Heart right ventricle (tissue), 16 donors: ENCODE results near the gene KLF6. TPM values are rescaled to one million over a fixed set of nuclear protein-coding genes. Genes with fewer than 3 reads are reported as not detected.

Experiments
- ATAC-seq, 8 donors: fragments of 200-7000 bp; cut with Tn5 transposase; one replicate each; pipeline ENCODE4 v1.9.1; 2020; ENCODE audit warnings: mild to moderate bottlenecking in 8 of 8, moderate library complexity in 8 of 8, moderate number of reproducible peaks in 1 of 8
- DNase-seq, 2 donors: peaks; one replicate each; pipeline ENCODE4 v3.0.0-alpha.2; 2020
- H3K27ac ChIP-seq, 10 donors: fragments of 200-600 bp; sonication (generic) in 2 of 10; one replicate each; pipeline versions ENCODE4 v1.5.0 to v1.8.0; 2020 to 2022; ENCODE audit warnings: mild to moderate bottlenecking in 3 of 10
- H3K27me3 ChIP-seq, 7 donors: fragments of 200-600 bp; one replicate each; pipeline ENCODE4 v1.8.0; 2021 to 2022; ENCODE audit warnings: mild to moderate bottlenecking in 2 of 7
- H3K36me3 ChIP-seq, 9 donors: fragments of 200-600 bp; sonication (generic) in 1 of 9; one replicate each; pipeline versions ENCODE4 v1.5.0 to v1.8.0; 2020 to 2022; ENCODE audit warnings: mild to moderate bottlenecking in 2 of 9
- H3K4me1 ChIP-seq, 9 donors: fragments of 200-600 bp; sonication (generic) in 1 of 9; one replicate each; pipeline versions ENCODE4 v1.5.0 to v1.8.0; 2020 to 2022; ENCODE audit warnings: mild to moderate bottlenecking in 4 of 9
- H3K4me3 ChIP-seq, 10 donors: fragments of 200-600 bp; sonication (generic) in 2 of 10; one replicate each; pipeline versions ENCODE4 v1.5.0 to v1.8.0; 2020 to 2022; ENCODE audit warnings: mild to moderate bottlenecking in 7 of 10, moderate library complexity in 2 of 10
- H3K9me3 ChIP-seq, 11 donors: fragments of 200-600 bp in 10 of 11; sonication (generic) in 2 of 11; one replicate each; pipeline versions ENCODE4 v1.5.0 to v1.8.0; 2013 to 2022; ENCODE audit warnings: mild to moderate bottlenecking in 2 of 11, control low read depth in 1 of 11, moderate library complexity in 1 of 11
- WGBS, 2 donors: extraction: QIAGEN DNeasy Blood & Tissue Kit; methylation state at CpG; one replicate each; pipeline ENCODE4 v1.1.7; 2013; ENCODE audit warnings: inconsistent platforms in 1 of 2; 5-methylcytosine and 5-hydroxymethylcytosine counted together
- intact Hi-C, 10 donors: fragments of 100-400 bp; cut with DNase I; formaldehyde crosslinking; loops; one replicate each; pipeline versions ENCODE4 v1.11.1 to v1.14.2; 2022
- polyA plus RNA-seq, 2 donors: library from polyadenylated mRNA; stranded (reverse); fragments of 200-250 nt; gene quantifications; one replicate each; pipeline ENCODE4 v1.2.3, GENCODE V29; 2013
- total RNA-seq, 10 donors: library from RNA; stranded (reverse); fragmentation: NEBNext Ultra II Directional in 3 of 10; extraction: Animal tissue kit (Norgen Biotek cat#: 25700) in 3 of 10; gene quantifications; one replicate each; pipeline versions ENCODE4 v1.2.1 to v1.2.4, GENCODE V29; 2021 to 2023
- TF ChIP-seq, protein P1 (sequence below), 9 donors: fragments of 200-600 bp; sonication (generic) in 2 of 9; IDR thresholded peaks; one replicate each; pipeline versions ENCODE4 v1.5.0 to v1.8.0; 2021 to 2022; ENCODE audit warnings: antibody characterized with exemption in 9 of 9, mild to moderate bottlenecking in 5 of 9, moderate library complexity in 1 of 9
- donor health status: Arrhythmogenic right ventricular cardiomyopathy.
- donor health status: ischemic (EF 13 %, LVEDD 7.1; RV severe dilation, severe dysfunction).
- donor health status: healthy with polysubstance abuse.
- donor health status: DM: no; HTN: yes; CAD: no.
- donor health status: DM: no; HTN: no; CAD: no.
- donor health status: ischemic (EF 25% LVEDD 6.9; RV normal size, moderate dysfunction).
- donor health status: ischemic (EF 25% LVEDD 5.7; RV mildly dilated, moderate dysfunction).
- donor health status: healthy.
- donor health status: DM: yes; HTN: yes; CAD: no.
- donor health status: Ischemic cardiomyopathy.
- donor health status: ischemic (EF 35%, LVEDD 5.7; RV mildly dilated, moderate dysfunction).
- donor health status: nonischemic (EF 11% LVEDD 7.7; RV severe dilation, severe dysfunction).
- donor health status: DM: yes; HTN: yes; CAD: no.
- donor health status: PGD.
- donor health status: ischemic (EF 29% LVEDD 5.4; RV normal size, mild dysfunction).
- donor health status: nonischemic (EF 23%, LVEDD 6.1; RV moderate dilation, normal function).

Gene KLF6
- total and polyA plus RNA-seq, 12 donors: 22.1 to 90.5 (median 52.0) TPM

DNA sequence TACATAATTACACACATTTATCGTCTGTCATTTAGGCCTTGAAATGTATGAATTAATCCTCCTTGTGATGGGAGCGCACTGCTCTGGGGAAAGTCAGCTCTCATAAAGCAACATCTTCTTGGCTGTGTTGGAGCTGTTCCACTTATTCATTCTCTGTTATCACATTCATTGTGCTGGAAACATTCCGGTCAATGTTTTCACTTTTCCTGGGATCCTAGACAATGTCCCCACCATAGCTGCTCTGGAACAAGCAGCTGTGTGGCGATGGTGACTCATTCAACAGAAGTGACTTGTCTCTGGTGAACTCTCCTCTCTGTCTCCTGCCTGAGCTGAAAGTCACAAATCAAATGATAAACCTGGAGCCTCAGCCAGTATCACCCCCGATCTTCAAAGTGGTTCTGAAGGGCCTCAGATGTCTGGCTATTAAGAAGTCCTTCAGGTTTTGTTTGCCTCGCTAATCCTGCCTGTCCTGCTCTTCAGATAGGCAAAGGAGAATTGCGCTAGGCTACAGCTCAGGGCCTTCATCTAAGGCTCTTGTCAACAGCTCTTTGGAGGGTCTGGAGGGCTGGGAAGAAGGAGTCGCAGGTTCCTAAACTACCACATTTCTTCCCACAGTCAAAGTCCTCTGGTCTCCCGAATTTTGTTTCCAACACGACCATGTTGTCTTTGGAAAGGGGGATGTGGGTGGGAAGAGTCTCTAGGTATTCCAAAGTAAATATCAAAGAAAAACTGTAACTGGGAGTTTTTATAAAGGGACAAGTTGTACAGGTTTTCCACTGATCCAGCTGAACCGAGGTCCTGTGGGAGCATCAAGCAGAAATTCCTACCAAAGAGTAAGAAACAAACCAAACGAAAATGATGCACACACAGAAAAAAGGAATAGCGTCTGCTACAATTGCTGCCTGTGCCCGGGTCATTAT, 29.3 kb downstream of the KLF6 start:
- TF ChIP-seq, protein P1, sequence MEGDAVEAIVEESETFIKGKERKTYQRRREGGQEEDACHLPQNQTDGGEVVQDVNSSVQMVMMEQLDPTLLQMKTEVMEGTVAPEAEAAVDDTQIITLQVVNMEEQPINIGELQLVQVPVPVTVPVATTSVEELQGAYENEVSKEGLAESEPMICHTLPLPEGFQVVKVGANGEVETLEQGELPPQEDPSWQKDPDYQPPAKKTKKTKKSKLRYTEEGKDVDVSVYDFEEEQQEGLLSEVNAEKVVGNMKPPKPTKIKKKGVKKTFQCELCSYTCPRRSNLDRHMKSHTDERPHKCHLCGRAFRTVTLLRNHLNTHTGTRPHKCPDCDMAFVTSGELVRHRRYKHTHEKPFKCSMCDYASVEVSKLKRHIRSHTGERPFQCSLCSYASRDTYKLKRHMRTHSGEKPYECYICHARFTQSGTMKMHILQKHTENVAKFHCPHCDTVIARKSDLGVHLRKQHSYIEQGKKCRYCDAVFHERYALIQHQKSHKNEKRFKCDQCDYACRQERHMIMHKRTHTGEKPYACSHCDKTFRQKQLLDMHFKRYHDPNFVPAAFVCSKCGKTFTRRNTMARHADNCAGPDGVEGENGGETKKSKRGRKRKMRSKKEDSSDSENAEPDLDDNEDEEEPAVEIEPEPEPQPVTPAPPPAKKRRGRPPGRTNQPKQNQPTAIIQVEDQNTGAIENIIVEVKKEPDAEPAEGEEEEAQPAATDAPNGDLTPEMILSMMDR (IDR thresholded peaks at IDR 0.05): no peak
- intact Hi-C loops: loop anchor here in 1 of 10 donors (10.0 kb wide), 1 partner anchor 511 kb away; no protein-coding TSS in a partner anchor
- H3K27me3 ChIP-seq: no peaks in the 10 kb centered on the region
- ATAC-seq: peak; percentile 39 to 90 (median 85)
- WGBS, 2 donors: 66% methylated on average over 14 of the region's 14 CpGs
- H3K9me3 ChIP-seq: no peaks in the 10 kb centered on the region
- no peaks in the 10 kb centered on the region for H3K36me3 ChIP-seq
- H3K4me3 ChIP-seq: no peak overlapping the region
- peak overlapping the region; percentile 38 to 82 (median 64) for H3K27ac ChIP-seq
- peaks cover 4 to 61% (median 27%) of the 10 kb centered on the region in 9 donors for H3K4me1 ChIP-seq
- no peak for DNase-seq

DNA sequence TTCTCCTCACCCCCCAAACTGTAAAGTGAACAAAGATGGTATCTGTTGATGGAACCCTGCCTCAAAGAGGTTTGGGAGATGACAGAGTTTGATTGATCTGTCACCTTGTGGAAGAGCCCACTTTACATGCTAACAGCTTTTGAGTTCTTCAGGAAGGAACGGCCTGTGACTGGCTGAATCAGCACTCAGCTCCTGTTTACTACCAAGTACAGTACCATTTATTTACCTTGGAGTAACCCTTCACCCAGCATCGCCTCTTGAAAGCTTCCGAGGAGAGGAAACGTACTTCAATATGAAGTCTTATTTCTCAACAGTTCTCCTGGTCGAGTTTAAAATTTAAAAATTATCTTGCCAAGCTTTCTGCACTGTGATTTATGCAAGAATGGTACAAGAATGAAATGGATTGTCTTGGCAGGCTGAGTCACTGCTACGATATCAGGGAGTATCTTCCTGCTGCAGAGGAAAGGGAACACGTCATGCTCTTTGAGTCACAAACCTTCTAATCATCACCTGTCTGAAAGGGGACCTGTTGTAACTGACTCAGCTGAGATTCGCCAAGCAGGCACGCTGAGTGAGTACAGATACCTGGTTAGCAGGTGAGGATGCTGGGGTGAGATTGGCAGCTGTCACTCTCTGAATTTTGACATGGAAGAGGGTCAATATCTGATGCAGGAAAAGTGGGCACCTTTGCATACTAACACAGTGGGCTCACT, 30.1 kb downstream of the KLF6 start:
- H3K9me3 ChIP-seq: no peaks in the 10 kb centered on the region
- H3K27me3 ChIP-seq: no peaks in the 10 kb centered on the region
- 41 to 55% methylated on average over 9 of the region's 9 CpGs for WGBS, 2 donors
- ATAC-seq (peak; percentile 74 to 90 (median 78)), DNase-seq (no peak)
- peak overlapping the region; percentile 38 to 82 (median 64) for H3K27ac ChIP-seq
- intact Hi-C loops: loop anchor here in 1 of 10 donors (10.0 kb wide), 1 partner anchor 510 kb away; no protein-coding TSS in a partner anchor
- peaks cover 4 to 61% (median 35%) of the 10 kb centered on the region in 9 donors for H3K4me1 ChIP-seq
- TF ChIP-seq, protein P1 (IDR thresholded peaks at IDR 0.05): no peak
- no peak overlapping the region for H3K4me3 ChIP-seq
- H3K36me3 ChIP-seq: no peaks in the 10 kb centered on the region

DNA sequence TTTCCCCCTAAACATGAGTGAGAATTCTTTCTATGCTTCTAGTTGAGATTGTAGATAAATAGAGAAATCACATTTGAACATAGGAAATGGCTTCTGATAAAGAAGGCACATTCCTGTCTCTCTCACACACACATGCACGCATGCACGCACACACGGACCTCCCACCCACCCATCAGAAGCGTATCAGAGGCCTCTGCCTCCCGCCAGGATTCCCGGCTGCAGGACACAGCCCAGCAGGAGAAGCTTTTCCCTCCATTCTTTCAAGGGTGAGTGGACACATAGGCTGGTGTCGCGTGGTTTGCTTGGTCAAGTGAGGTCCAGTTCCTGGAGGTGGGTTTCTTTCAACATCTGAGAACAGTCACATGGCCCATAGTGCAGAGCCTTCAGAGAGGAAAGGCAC, 34.2 kb downstream of the KLF6 start:
- no peak for ATAC-seq
- intact Hi-C loops: loop anchor here in 1 of 10 donors (2.0 to 10.0 kb wide), 2 partner anchors 30 to 506 kb away; no protein-coding TSS in a partner anchor
- TF ChIP-seq, protein P1 (IDR thresholded peaks at IDR 0.05): no peak
- peaks cover 3 to 64% (median 54%) of the 10 kb centered on the region in 9 donors for H3K4me1 ChIP-seq
- no peaks in the 10 kb centered on the region for H3K9me3 ChIP-seq
- H3K27me3 ChIP-seq: no peaks in the 10 kb centered on the region
- H3K4me3 ChIP-seq: no peak overlapping the region
- WGBS, 2 donors: 83 to 87% methylated on average over 8 of the region's 8 CpGs
- H3K27ac ChIP-seq: peak overlapping the region in 6 of 10 donors; percentile 71 to 84 (median 76)
- no peaks in the 10 kb centered on the region for H3K36me3 ChIP-seq
- DNase-seq: no peak
